B cell (primary cell): ENCODE data around the gene ZNF581. TPM values are rescaled to one million over a fixed set of nuclear protein-coding genes. Genes with fewer than 3 reads are reported as not detected.

Experiments used
- ATAC-seq: fragments of 200-7000 bp; cut with Tn5 transposase; one replicate; pipeline ENCODE4 v1.10.0; 2021; ENCODE audit warnings: low read depth, mild to moderate bottlenecking, moderate number of reproducible peaks, moderate library complexity
- CTCF ChIA-PET: fragments of 350-600 bp; sonication (Branson Sonifier 250); formaldehyde crosslinking; loops from one replicate; lab custom pipeline; 2021; ENCODE audit warnings: antibody characterized with exemption, inconsistent platforms; lab: Charles Lee
- POLR2A ChIA-PET: fragments of 350-600 bp; sonication (Branson Sonifier 250); formaldehyde crosslinking; loops from one replicate; lab custom pipeline; 2021; ENCODE audit warnings: antibody characterized with exemption; lab: Charles Lee
- DNase-seq: peaks from one replicate; pipeline ENCODE4 v3.0.0; 2013
- H2AFZ ChIP-seq: 2 replicates; pipeline ENCODE4 v1.6.1; 2012; ENCODE audit warnings: mild to moderate bottlenecking, low read depth, low read length; ENCODE audit not compliant: insufficient read depth, poor library complexity, severe bottlenecking
- H3K27ac ChIP-seq, 2 donors: 1 replicate in 1 of 2; 2 replicates in 1 of 2; pipeline ENCODE4 v1.5.1; 2012 to 2013; ENCODE audit warnings: low read length in 2 of 2, mild to moderate bottlenecking in 2 of 2, moderate library complexity in 1 of 2
- H3K27me3 ChIP-seq, 4 experiments: fragments of 200-600 bp in 1 of 4; sonication (generic) in 1 of 4; replicated peaks in 1 of 4; 1 replicate in 2 of 4; 2 replicates in 2 of 4; pipeline versions ENCODE4 v1.6.1 to v1.7.0; 2013 to 2016; ENCODE audit warnings: low read length in 3 of 4, mild to moderate bottlenecking in 2 of 4, mixed read lengths in 1 of 4, moderate library complexity in 1 of 4; ENCODE audit not compliant: insufficient read depth in 4 of 4, control insufficient read depth in 3 of 4; ENCODE audit errors: control extremely low read depth in 1 of 4
- H3K36me3 ChIP-seq, 2 experiments: replicated peaks in 1 of 2; 1 replicate in 1 of 2; 2 replicates in 1 of 2; pipeline versions ENCODE4 v1.6.1 to v1.7.1; 2013; ENCODE audit warnings: low read length in 1 of 2; ENCODE audit not compliant: insufficient read depth in 2 of 2, control insufficient read depth in 1 of 2; ENCODE audit errors: control extremely low read depth in 1 of 2, extremely low read depth in 1 of 2
- H3K4me1 ChIP-seq, 2 donors: fragments of 200-600 bp in 1 of 2; sonication (generic) in 1 of 2; 1 replicate in 1 of 2; 2 replicates in 1 of 2; pipeline versions ENCODE4 v1.5.1 to v1.6.1; 2013 to 2017; ENCODE audit warnings: low read length in 2 of 2; ENCODE audit not compliant: control insufficient read depth in 2 of 2, insufficient read depth in 2 of 2
- H3K4me2 ChIP-seq: replicated peaks from 2 replicates; pipeline ENCODE3; 2012; ENCODE audit warnings: mild to moderate bottlenecking, low read depth, low read length; ENCODE audit not compliant: poor library complexity, severe bottlenecking
- H3K4me3 ChIP-seq, 5 experiments: fragments of 200-600 bp in 1 of 5; sonication (generic) in 1 of 5; 1 replicate in 3 of 5; 2 replicates in 2 of 5; pipeline versions ENCODE4 v1.5.1 to v1.7.0; 2011 to 2016; ENCODE audit warnings: low read length in 4 of 5, mild to moderate bottlenecking in 4 of 5, low read depth in 2 of 5, control low read depth in 1 of 5, moderate library complexity in 1 of 5; ENCODE audit not compliant: insufficient read depth in 1 of 5; ENCODE audit errors: control extremely low read depth in 1 of 5, extremely low read depth in 1 of 5
- H3K79me2 ChIP-seq: fragments of 200-600 bp; sonication (generic); one replicate; pipeline ENCODE4 v1.6.0; 2016; ENCODE audit warnings: low read length; ENCODE audit not compliant: control insufficient read depth, insufficient read depth
- H3K9ac ChIP-seq: fragments of 200-600 bp; sonication (generic); 2 replicates; pipeline ENCODE4 v1.6.1; 2017; ENCODE audit warnings: mild to moderate bottlenecking, low read length, moderate library complexity
- H3K9me3 ChIP-seq, 3 donors: one replicate each; pipeline versions ENCODE4 v1.6.1 to v1.7.1; 2013; ENCODE audit warnings: low read length in 2 of 3; ENCODE audit not compliant: control insufficient read depth in 2 of 3, insufficient read depth in 1 of 3; ENCODE audit errors: control extremely low read depth in 1 of 3
- H4K20me1 ChIP-seq: 2 replicates; pipeline ENCODE4 v1.6.0; 2012; ENCODE audit warnings: mild to moderate bottlenecking, low read length; ENCODE audit not compliant: insufficient read depth, control insufficient read depth, poor library complexity, severe bottlenecking
- H3K27ac Mint-ChIP-seq: one replicate; pipeline ENCODE4 v1.8.0; 2021; ENCODE audit warnings: mixed read lengths
- H3K27me3 Mint-ChIP-seq: one replicate; pipeline ENCODE4 v1.8.0; 2021; ENCODE audit warnings: mixed read lengths
- H3K4me1 Mint-ChIP-seq: one replicate; pipeline ENCODE4 v1.8.0; 2021; ENCODE audit warnings: mixed read lengths
- H3K4me3 Mint-ChIP-seq: one replicate; pipeline ENCODE4 v1.8.0; 2021; ENCODE audit warnings: mixed read lengths
- H3K9me3 Mint-ChIP-seq: one replicate; pipeline ENCODE4 v1.8.0; 2022; ENCODE audit warnings: mixed read lengths; ENCODE audit not compliant: insufficient read depth
- EZH2 ChIP-seq: IDR thresholded peaks from 2 replicates; pipeline ENCODE4 v1.6.1; 2012; ENCODE audit warnings: borderline replicate concordance, low read depth, mild to moderate bottlenecking, moderate library complexity, low read length; ENCODE audit not compliant: insufficient read depth, poor library complexity, severe bottlenecking
- WGBS: methylation state at CpG from one replicate; pipeline ENCODE4 v1.1.5; 2013; ENCODE audit warnings: missing lambda C conversion rate; ENCODE audit not compliant: insufficient coverage; 5-methylcytosine and 5-hydroxymethylcytosine counted together
- intact Hi-C: fragments of 100-400 bp; cut with micrococcal nuclease; formaldehyde crosslinking; loops from one replicate; pipeline ENCODE4 v1.10.0; 2022
- polyA plus RNA-seq: library from polyadenylated mRNA; depleted of rRNA; stranded (reverse); fragments of >200 nt; gene quantifications from 2 replicates; pipeline ENCODE4 v1.2.3, GENCODE V29; 2012
- total RNA-seq, 2 donors: library from RNA; stranded (reverse); fragments of 120-200 nt in 1 of 2; gene quantifications; 1 replicate in 1 of 2; 2 replicates in 1 of 2; pipeline versions ENCODE4 v1.2.3 to v1.2.4, GENCODE V29; 2013 to 2022
- TF ChIP-seq, protein P1 (sequence below): fragments of 200-600 bp; IDR thresholded peaks from one replicate; pipeline ENCODE4 v1.8.0; 2022; ENCODE audit warnings: antibody characterized with exemption, mild to moderate bottlenecking

ZNF581 gene
- total and polyA plus RNA-seq, 2 donors (not counting 1 experiment from before 2014, with no cell fraction given) = 48.2 to 51.3 TPM

DNA sequence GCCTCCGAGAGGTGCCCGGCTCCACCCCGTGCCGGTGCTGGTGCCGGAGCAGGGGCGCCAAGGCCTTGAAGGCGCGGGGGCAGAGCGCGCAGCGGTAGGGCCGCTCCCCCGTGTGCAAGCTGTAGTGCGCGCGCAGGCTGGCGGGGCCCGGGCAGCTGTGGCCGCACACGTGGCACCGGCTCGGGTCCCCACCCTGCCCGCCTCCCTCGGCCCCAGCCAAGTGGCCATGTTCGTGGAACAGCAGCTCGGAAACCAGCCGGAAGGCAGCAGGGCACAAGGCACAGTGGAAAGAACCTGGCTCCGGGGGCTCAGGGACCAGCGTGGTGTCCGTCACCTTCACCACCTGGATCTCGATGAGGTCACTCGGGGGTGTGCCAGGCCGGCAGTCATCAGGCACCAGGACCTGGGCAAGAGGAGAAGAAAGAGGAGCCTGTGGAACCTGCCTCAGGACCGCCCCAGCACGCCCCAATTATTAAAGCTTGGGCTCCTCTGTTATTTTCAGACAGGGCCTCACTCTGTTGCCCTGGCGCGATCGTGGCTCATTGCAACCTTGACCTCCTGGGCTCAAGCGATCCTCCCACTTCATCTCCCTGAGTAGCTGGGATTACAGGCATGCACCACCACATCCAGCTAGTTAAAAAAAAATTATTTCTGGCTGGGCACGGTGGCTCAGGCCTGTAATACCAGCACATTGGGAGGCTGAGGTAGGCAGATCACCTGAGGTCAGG lies 21.0 kb upstream of the ZNF581 start:
- WGBS = 99% methylated on average over 35 of the region's 40 CpGs
- Mint-ChIP-seq H3K27ac (no peak overlapping the region), H3K4me1 (peaks cover 18% of the 10 kb centered on the region), H3K4me3 (no peak overlapping the region), H3K9me3 (no peaks in the 10 kb centered on the region), H3K27me3 (no peaks in the 10 kb centered on the region)
- peaks cover 10% of the 10 kb centered on the region for H3K79me2 ChIP-seq
- H3K9me3 ChIP-seq = no peaks in the 10 kb centered on the region
- intact Hi-C loops = loop anchor here (5.0 to 10.0 kb wide), 2 partner anchors 215 to 522 kb away; partner anchors contain the start of genes UBE2S and ZNF444
- H2AFZ ChIP-seq = no peak overlapping the region
- ChIA-PET POLR2A (interaction anchor here (0.5 kb wide), 2 partner anchors 16 to 23 kb away, joined by 3 to 4 read pairs; no protein-coding TSS in a partner anchor), CTCF (interaction anchor here (1.3 to 3.2 kb wide), 5 partner anchors 11 to 155 kb away, joined by 3 to 27 read pairs (median 8); partner anchors contain the start of genes FIZ1 and ZNF865)
- H3K27me3 ChIP-seq = no peaks in the 10 kb centered on the region
- H3K27ac ChIP-seq = no peak overlapping the region
- H4K20me1 ChIP-seq = peaks cover 7% of the 10 kb centered on the region
- H3K4me3 ChIP-seq = no peak overlapping the region
- no peak for TF ChIP-seq EZH2
- TF ChIP-seq, protein P1, sequence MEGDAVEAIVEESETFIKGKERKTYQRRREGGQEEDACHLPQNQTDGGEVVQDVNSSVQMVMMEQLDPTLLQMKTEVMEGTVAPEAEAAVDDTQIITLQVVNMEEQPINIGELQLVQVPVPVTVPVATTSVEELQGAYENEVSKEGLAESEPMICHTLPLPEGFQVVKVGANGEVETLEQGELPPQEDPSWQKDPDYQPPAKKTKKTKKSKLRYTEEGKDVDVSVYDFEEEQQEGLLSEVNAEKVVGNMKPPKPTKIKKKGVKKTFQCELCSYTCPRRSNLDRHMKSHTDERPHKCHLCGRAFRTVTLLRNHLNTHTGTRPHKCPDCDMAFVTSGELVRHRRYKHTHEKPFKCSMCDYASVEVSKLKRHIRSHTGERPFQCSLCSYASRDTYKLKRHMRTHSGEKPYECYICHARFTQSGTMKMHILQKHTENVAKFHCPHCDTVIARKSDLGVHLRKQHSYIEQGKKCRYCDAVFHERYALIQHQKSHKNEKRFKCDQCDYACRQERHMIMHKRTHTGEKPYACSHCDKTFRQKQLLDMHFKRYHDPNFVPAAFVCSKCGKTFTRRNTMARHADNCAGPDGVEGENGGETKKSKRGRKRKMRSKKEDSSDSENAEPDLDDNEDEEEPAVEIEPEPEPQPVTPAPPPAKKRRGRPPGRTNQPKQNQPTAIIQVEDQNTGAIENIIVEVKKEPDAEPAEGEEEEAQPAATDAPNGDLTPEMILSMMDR = no peak
- DNase-seq (peak; percentile 30), ATAC-seq (no peak)
- H3K4me2 ChIP-seq = no peak overlapping the region
- H3K4me1 ChIP-seq = peaks cover 10 to 14% of the 10 kb centered on the region in 2 donors
- peaks cover 0 to 9% of the 10 kb centered on the region in 2 experiments for H3K36me3 ChIP-seq
- no peak overlapping the region for H3K9ac ChIP-seq

DNA sequence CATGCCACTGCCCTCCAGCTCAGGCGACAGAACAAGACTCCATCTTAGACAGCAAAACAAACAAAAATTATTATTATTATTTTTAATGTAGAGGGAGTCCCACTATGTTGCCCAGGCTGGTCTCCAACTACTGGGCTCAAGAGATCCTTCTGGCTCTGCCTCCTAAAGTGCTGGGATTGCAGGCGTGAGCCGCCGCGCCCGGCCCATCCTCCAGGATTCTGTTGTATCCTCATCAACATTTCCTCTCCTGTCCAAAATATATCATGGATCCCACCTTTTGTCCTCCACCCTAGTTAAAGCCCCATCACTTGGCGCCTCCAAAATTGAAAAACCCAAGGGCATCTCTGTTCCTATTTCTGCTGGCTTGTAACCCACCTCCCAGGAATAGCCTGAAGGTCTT lies 20.3 kb upstream of the ZNF581 start:
- 99% methylated on average over 6 of the region's 7 CpGs for WGBS
- ATAC-seq = no peak
- ChIA-PET POLR2A (interaction anchor here (0.5 to 1.6 kb wide), 4 partner anchors 9 to 106 kb away, joined by 3 to 4 read pairs (median 3); partner anchors contain the start of gene FIZ1), CTCF (interaction anchor here (1.3 to 3.2 kb wide), 6 partner anchors 10 to 482 kb away, joined by 3 to 27 read pairs (median 8); partner anchors contain the start of genes FIZ1 and ZNF865)
- no peak overlapping the region for H3K27ac ChIP-seq
- no peak overlapping the region for H3K27ac Mint-ChIP-seq
- DNase-seq = no peak
- no peaks in the 10 kb centered on the region for H3K27me3 Mint-ChIP-seq
- peaks cover 18% of the 10 kb centered on the region for H3K4me1 Mint-ChIP-seq
- H3K4me2 ChIP-seq = no peak overlapping the region
- peaks cover 7% of the 10 kb centered on the region for H4K20me1 ChIP-seq
- no peak overlapping the region for H2AFZ ChIP-seq
- H3K9me3 Mint-ChIP-seq = no peaks in the 10 kb centered on the region
- H3K9ac ChIP-seq = no peak overlapping the region
- intact Hi-C loops = loop anchor here (5.0 to 10.0 kb wide), 2 partner anchors 216 to 522 kb away; partner anchors contain the start of genes UBE2S and ZNF444
- no peak overlapping the region for H3K4me3 ChIP-seq
- H3K4me1 ChIP-seq = peaks cover 10 to 14% of the 10 kb centered on the region in 2 donors
- TF ChIP-seq, protein P1 = no peak
- TF ChIP-seq EZH2 = no peak
- H3K9me3 ChIP-seq = no peaks in the 10 kb centered on the region
- peak overlapping the region; percentile 23 for H3K4me3 Mint-ChIP-seq
- peaks cover 0 to 6% of the 10 kb centered on the region in 2 experiments for H3K36me3 ChIP-seq
- H3K27me3 ChIP-seq = no peaks in the 10 kb centered on the region
- peaks cover 8% of the 10 kb centered on the region for H3K79me2 ChIP-seq
